Kidney (tissue), 14 donors: ENCODE data around the gene KCNH4. TPM values are rescaled to one million over a fixed set of nuclear protein-coding genes. Genes with fewer than 3 reads are reported as not detected.
A peak's percentile ranks its signal among the peaks of the same experiment; 100 is the strongest.

Source experiments
- DNase-seq, 5 donors: peaks; one replicate each; pipeline ENCODE4 v3.0.0-alpha.2; 2013 to 2020
- FAIRE-seq: peaks from 2 replicates; lab custom pipeline; 2012; peaks lifted over from hg19 to GRCh38; lab: Jason Lieb, UNC
- H3K27ac ChIP-seq, 2 donors: one replicate each; pipeline ENCODE4 v1.7.0; 2013; ENCODE audit warnings: low read depth in 2 of 2, low read length in 2 of 2, inconsistent platforms in 1 of 2
- H3K27me3 ChIP-seq: one replicate; pipeline ENCODE4 v1.7.1; 2013; ENCODE audit warnings: low read length, inconsistent platforms; ENCODE audit not compliant: control insufficient read depth, insufficient read depth
- H3K36me3 ChIP-seq, 3 donors: one replicate each; pipeline versions ENCODE4 v1.7.0 to v1.7.1; 2013; ENCODE audit warnings: low read length in 3 of 3, control low read depth in 1 of 3, inconsistent platforms in 1 of 3; ENCODE audit not compliant: insufficient read depth in 3 of 3, control insufficient read depth in 2 of 3
- H3K4me1 ChIP-seq, 3 donors: one replicate each; pipeline versions ENCODE4 v1.7.0 to v1.7.1; 2013; ENCODE audit warnings: low read length in 3 of 3, inconsistent platforms in 1 of 3, low read depth in 1 of 3; ENCODE audit not compliant: control insufficient read depth in 2 of 3, insufficient read depth in 2 of 3
- H3K4me3 ChIP-seq, 3 donors: one replicate each; pipeline versions ENCODE4 v1.7.0 to v1.8.1; 2013; ENCODE audit warnings: low read length in 3 of 3, control low read depth in 1 of 3, inconsistent platforms in 1 of 3
- H3K9ac ChIP-seq, 3 donors: one replicate each; pipeline versions ENCODE4 v1.7.0 to v1.7.1; 2013; ENCODE audit warnings: low read length in 3 of 3, control low read depth in 1 of 3, inconsistent platforms in 1 of 3
- H3K9me3 ChIP-seq, 3 donors: one replicate each; pipeline versions ENCODE4 v1.7.0 to v1.7.1; 2013; ENCODE audit warnings: low read length in 3 of 3, control low read depth in 1 of 3, inconsistent platforms in 1 of 3; ENCODE audit not compliant: control insufficient read depth in 2 of 3, insufficient read depth in 1 of 3
- intact Hi-C: fragments of 100-400 bp; cut with DNase I; formaldehyde crosslinking; loops from one replicate; pipeline ENCODE4 v1.11.1; 2022
- polyA plus RNA-seq: library from polyadenylated mRNA; stranded (reverse); fragments of 350-450 nt; fragmentation: Illumina TruSeq; extraction: RNeasy Lipid Tissue Mini Kit (QIAGEN cat#74804); gene quantifications from one replicate; pipeline ENCODE4 v1.2.3, GENCODE V29; 2014; ENCODE audit warnings: low read depth, low replicate concordance; ENCODE audit not compliant: insufficient read depth
- total RNA-seq: library from RNA; stranded (reverse); fragmentation: NEBNext Ultra II Directional; extraction: Animal tissue kit (Norgen Biotek cat#: 25700); gene quantifications from one replicate; pipeline ENCODE4 v1.2.1, GENCODE V29; 2021
- TF ChIP-seq, protein P1 (sequence below): IDR thresholded peaks from 3 replicates; pipeline ENCODE4 v1.5.1; 2012; ENCODE audit warnings: mild to moderate bottlenecking, moderate library complexity, borderline replicate concordance; ENCODE audit not compliant: insufficient read depth; ENCODE audit errors: extremely low read depth
- donor health status: control.
- donor health status: control.
- donor health status: control.
- donor health status: control.
- donor health status: control.
- donor health status: DM: yes; HTN: yes; CAD: no.
- donor health status: Normal renal cell carcinoma (clear cell type).

Gene KCNH4
- total and polyA plus RNA-seq, 2 donors from 2014 or later: 0.35 TPM; not detected in 1

DNA sequence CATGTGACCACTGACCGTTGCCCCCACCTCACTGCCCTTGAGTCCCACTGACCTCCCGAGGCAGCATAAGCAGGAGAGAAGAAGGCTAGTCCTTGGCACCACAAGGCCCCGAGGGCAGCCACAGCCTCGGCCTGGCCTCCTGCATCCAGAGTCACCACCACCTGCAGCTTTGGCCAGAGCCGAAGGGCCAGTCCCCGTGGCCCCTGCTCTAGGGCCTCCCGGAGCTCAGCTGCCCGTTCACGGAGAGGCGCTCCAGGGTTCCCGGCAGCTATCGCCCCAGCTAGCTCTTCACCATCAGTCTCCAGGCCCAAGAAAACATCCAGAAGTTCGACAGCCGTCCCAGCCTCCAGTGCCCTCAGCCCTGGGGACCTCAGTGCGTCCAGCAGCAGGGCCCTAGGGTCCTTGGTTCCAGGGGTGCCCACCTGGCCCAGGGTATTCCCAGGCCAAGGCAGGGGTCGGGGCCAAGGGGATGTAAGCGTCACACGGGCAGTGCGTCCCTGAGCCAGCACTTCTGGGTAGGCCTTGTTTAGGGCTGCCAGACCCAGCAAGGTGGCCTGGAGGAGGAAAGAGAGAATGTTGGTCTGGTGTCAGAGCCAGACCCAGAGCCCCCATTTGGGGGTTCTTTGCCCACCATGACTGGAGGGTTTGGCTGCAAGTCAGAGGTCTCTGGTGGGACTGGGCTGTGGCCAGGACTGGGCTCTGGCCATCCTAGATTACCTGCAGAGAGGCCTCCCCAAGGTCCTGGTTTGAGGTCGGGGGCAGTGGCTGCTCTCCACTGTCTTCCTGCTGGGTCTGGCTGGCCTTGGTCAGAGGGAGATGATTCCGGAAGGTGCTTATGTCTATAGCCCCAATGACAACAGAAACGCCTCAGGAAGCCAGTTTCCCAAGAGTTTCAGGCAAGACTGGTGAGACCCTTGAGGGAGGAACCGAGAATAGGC lies 11.5 kb upstream of the KCNH4 start:
- Histone ChIP-seq H3K36me3 (no peaks in the 10 kb centered on the region), H3K27me3 (no peaks in the 10 kb centered on the region), H3K4me1 (peaks cover 0 to 13% (median 10%) of the 10 kb centered on the region in 3 donors), H3K9me3 (no peaks in the 10 kb centered on the region), H3K27ac (no peak overlapping the region), H3K9ac (no peak overlapping the region), H3K4me3 (no peak overlapping the region)
- TF ChIP-seq, protein P1, sequence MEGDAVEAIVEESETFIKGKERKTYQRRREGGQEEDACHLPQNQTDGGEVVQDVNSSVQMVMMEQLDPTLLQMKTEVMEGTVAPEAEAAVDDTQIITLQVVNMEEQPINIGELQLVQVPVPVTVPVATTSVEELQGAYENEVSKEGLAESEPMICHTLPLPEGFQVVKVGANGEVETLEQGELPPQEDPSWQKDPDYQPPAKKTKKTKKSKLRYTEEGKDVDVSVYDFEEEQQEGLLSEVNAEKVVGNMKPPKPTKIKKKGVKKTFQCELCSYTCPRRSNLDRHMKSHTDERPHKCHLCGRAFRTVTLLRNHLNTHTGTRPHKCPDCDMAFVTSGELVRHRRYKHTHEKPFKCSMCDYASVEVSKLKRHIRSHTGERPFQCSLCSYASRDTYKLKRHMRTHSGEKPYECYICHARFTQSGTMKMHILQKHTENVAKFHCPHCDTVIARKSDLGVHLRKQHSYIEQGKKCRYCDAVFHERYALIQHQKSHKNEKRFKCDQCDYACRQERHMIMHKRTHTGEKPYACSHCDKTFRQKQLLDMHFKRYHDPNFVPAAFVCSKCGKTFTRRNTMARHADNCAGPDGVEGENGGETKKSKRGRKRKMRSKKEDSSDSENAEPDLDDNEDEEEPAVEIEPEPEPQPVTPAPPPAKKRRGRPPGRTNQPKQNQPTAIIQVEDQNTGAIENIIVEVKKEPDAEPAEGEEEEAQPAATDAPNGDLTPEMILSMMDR: no peak
- DNase-seq: peak in 1 of 5 donors; percentile 67
- FAIRE-seq: no peak
- intact Hi-C loops: no loop called here

DNA sequence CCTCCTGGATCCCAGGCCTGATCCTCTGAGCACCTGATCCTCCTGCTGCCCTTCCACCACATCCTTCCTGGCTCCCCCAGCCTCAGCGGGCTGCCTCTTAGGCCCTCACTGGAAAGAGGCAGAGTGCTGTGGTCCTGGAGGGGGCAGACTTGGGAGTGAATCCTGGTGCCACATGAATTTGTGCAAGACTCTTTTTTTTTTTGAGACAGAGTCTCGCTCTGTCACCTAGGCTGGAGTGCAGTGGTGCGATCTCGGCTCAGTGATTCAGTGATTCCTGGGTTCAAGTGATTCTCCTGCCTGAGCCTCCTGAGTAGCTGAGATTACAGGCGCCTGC lies 10.3 kb upstream of the KCNH4 start:
- H3K27ac ChIP-seq: no peak overlapping the region
- no peak for FAIRE-seq
- H3K27me3 ChIP-seq: no peaks in the 10 kb centered on the region
- TF ChIP-seq, protein P1: no peak
- H3K4me3 ChIP-seq: no peak overlapping the region
- no peaks in the 10 kb centered on the region for H3K36me3 ChIP-seq
- H3K4me1 ChIP-seq: peaks cover 0 to 13% (median 10%) of the 10 kb centered on the region in 3 donors
- H3K9me3 ChIP-seq: no peaks in the 10 kb centered on the region
- H3K9ac ChIP-seq: no peak overlapping the region
- DNase-seq: no peak
- intact Hi-C loops: no loop called here

DNA sequence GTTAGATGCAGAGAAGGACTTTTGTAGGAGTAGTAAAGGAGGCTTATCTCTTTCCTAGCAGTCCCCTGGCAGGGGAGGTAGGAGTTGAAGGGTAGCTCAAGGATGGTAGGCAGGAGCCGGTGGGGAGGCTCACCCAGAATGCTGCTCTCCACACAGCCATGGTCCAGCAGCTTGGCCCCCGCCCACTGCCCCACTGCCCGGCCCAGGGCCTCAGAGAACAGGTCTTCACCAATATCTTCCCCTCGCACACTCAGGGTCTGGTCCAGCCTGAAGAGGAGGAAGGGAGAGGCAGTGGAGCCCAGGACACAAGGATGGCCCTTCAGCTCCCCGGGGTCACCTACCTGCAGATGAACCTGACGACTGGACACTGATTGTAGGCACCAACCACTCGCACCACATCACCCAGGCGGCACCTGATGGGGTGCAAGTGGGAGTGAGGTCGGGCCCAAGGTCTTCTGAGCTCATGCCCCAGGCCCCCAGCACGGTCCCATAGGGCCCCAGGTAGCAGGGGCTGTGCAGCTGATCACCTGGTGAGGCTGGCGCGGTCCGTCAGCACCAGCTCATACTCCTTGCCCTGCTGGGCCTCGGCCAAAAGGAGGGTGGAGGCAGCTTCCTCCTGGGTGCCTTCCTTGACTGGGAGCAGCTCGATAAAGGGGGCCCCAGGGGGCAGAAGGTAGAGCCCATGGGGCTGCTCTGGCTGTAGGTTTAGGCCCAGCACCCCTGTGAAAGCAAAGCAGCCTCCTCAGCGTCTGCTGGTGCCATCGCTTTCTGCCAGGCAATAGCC lies 9.7 kb upstream of the KCNH4 start:
- peak in 1 of 5 donors; percentile 72 for DNase-seq
- TF ChIP-seq, protein P1: no peak

More for the DNA sequence above, 9.7 kb upstream of the KCNH4 start:
- H3K9me3 ChIP-seq: no peaks in the 10 kb centered on the region
- FAIRE-seq: no peak
- no peak overlapping the region for H3K4me3 ChIP-seq
- no peak overlapping the region for H3K27ac ChIP-seq
- H3K9ac ChIP-seq: no peak overlapping the region
- intact Hi-C loops: no loop called here
- H3K36me3 ChIP-seq: no peaks in the 10 kb centered on the region
- H3K27me3 ChIP-seq: no peaks in the 10 kb centered on the region
- H3K4me1 ChIP-seq: peaks cover 0 to 13% (median 10%) of the 10 kb centered on the region in 3 donors
